Measurements from ENCODE around the gene EPSTI1. TPM values are rescaled to one million over a fixed set of nuclear protein-coding genes. Genes with fewer than 3 reads are reported as not detected.

The EPSTI1 gene
- total RNA-seq, 6 donors from 2014 or later: 10.2 to 61.8 (median 24.0) TPM

DNA sequence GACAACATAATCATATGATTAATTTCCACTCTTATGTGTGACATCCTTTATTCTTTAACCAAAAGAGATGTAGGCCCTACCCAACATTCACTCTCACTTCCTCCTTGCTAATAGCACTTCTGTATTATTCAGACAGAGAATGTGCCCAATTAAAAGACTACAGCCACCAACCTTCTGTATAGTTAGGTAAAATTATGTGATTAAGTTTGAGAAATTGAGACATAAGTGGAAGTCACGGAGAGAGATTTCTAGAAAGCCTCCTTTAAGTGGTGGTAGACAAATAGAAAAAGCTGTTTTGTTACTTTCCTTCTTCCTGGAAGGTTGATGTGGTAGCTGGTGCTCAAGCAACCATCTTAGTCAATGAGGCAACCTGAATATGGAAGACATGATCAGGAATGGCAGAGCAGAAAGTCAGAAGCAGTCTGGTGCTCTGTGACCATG, 14.8 kb downstream of the EPSTI1 start:
- Histone ChIP-seq H3K27me3 (no peaks in the 10 kb centered on the region), H3K36me3 (no peaks in the 10 kb centered on the region), H3K9me3 (no peaks in the 10 kb centered on the region), H3K4me3 (no peak overlapping the region), H3K27ac (no peak overlapping the region), H3K4me1 (peaks cover 0 to 4% (median 0%) of the 10 kb centered on the region in 4 donors)
- DNase-seq: no peak
- 72 to 88% methylated on average over 1 of the region's 1 CpG for WGBS, 2 donors
- ATAC-seq (ENCODE audit: low FRiP score in 2 of 2): peak in 1 of 2 donors; percentile 51
- no peak for TF ChIP-seq POLR2AphosphoS5 (IDR thresholded peaks at IDR 0.05)
- no peak for TF ChIP-seq CTCF (IDR thresholded peaks at IDR 0.05)

DNA sequence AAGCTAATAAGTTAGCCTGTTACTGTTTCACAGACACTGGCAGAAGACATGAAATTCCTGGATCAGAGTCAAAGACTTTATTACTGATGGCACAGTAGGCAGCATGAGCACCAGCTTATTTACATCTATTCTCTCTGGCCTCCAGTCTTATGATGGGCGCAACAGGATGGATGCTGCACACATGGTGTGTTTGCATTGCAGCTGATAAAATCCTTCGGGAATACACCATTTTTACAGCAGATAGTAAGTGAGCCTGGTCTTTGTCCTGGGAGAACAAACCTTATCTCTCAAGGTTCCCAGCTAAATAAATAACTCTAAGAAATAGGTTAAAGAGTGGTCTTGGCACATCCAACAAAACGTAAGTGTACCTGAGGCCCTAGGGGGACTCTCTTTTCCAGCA, 16.0 kb downstream of the EPSTI1 start:
- Histone ChIP-seq H3K27me3 (no peaks in the 10 kb centered on the region), H3K27ac (no peak overlapping the region), H3K4me1 (peaks cover 0 to 6% (median under 1%) of the 10 kb centered on the region in 4 donors), H3K4me3 (no peak overlapping the region), H3K36me3 (no peaks in the 10 kb centered on the region), H3K9me3 (no peaks in the 10 kb centered on the region)
- TF ChIP-seq CTCF (IDR thresholded peaks at IDR 0.05) (no peak), EP300 (IDR thresholded peaks at IDR 0.05) (no peak), POLR2AphosphoS5 (IDR thresholded peaks at IDR 0.05) (no peak), POLR2A (IDR thresholded peaks at IDR 0.05) (no peak)
- ATAC-seq (ENCODE audit: low FRiP score in 2 of 2) (no peak), DNase-seq (no peak)
- 92 to 93% methylated on average over 3 of the region's 3 CpGs for WGBS, 2 donors

- ATAC-seq (ENCODE audit: low FRiP score in 2 of 2): no peak
- H3K36me3 ChIP-seq: no peaks in the 10 kb centered on the region
- TF ChIP-seq POLR2A (IDR thresholded peaks at IDR 0.05) (no peak), CTCF (IDR thresholded peaks at IDR 0.05) (no peak), EP300 (IDR thresholded peaks at IDR 0.05) (no peak), POLR2AphosphoS5 (IDR thresholded peaks at IDR 0.05) (no peak)
- peaks cover 13 to 19% (median 15%) of the 10 kb centered on the region in 4 donors for H3K4me1 ChIP-seq
- H3K9me3 ChIP-seq: no peaks in the 10 kb centered on the region
- 83 to 90% methylated on average over 3 of the region's 3 CpGs for WGBS, 2 donors
- DNase-seq: no peak
- no peak overlapping the region for H3K27ac ChIP-seq
- H3K27me3 ChIP-seq: no peaks in the 10 kb centered on the region
- H3K4me3 ChIP-seq: no peak overlapping the region
Measured at GRCh38 chr13:42973581-42973980, 18.5 kb downstream of the EPSTI1 start.

DNA sequence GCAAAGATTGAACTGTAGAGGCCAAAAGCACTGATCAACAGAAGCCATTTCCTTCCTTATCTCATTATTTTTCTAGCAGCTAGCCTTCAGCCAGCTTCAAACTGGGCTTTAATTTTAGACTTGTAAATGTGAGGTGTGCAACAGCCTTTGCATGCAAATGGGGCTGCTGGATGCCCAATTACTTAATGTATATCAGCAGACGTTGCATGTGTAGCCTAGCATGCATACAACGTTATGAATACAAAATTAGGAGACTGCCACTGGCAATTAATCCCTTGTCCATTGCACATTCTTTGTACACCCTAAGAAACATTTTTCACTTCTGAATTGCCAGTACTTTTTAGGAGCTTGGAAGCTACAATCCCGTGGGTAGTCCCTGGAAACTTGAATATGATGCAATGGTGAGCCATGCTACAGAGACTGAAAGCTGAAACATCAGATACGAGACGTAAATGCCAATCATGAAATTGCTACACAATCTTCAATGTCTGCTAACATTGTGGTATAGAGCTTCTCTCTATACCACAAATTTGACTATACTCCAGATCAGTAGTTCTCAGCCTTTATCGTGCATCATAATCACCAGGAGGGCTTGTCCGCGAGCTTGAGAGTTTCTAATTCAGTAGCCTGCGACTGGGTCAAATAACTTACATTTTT, 20.2 kb downstream of the EPSTI1 start:
- H3K4me3 ChIP-seq: no peak overlapping the region
- ATAC-seq (ENCODE audit: low FRiP score in 2 of 2) (no peak), DNase-seq (no peak)
- no peaks in the 10 kb centered on the region for H3K36me3 ChIP-seq
- peaks cover 19 to 28% (median 25%) of the 10 kb centered on the region in 4 donors for H3K4me1 ChIP-seq
- no peaks in the 10 kb centered on the region for H3K9me3 ChIP-seq
- no peak overlapping the region for H3K27ac ChIP-seq
- TF ChIP-seq POLR2A (IDR thresholded peaks at IDR 0.05): no peak
- no peak for TF ChIP-seq POLR2AphosphoS5 (IDR thresholded peaks at IDR 0.05)
- TF ChIP-seq EP300 (IDR thresholded peaks at IDR 0.05): no peak
- no peak for TF ChIP-seq CTCF (IDR thresholded peaks at IDR 0.05)
- no peaks in the 10 kb centered on the region for H3K27me3 ChIP-seq
- 79 to 85% methylated on average over 9 of the region's 9 CpGs for WGBS, 2 donors
